H7 (cell line): ENCODE measurements around the gene DEFB121. TPM values are rescaled to one million over a fixed set of nuclear protein-coding genes. Genes with fewer than 3 reads are reported as not detected.
"Not testable (repeated sequence)": the region's sequence is repeated elsewhere in the genome, so short reads cannot be mapped to it uniquely, and the experiment has no call there.

Source experiments
- DNase-seq: peaks from one replicate; pipeline ENCODE4 v3.0.0; 2012
- H3K27me3 ChIP-seq: 2 replicates; pipeline ENCODE4 v1.6.0; 2011; ENCODE audit warnings: mild to moderate bottlenecking, low read length; ENCODE audit not compliant: control insufficient read depth, insufficient read depth
- H3K36me3 ChIP-seq: replicated peaks from 2 replicates; pipeline ENCODE4 v1.5.1; 2011; ENCODE audit warnings: low read length; ENCODE audit not compliant: control insufficient read depth, insufficient read depth
- H3K4me3 ChIP-seq: 2 replicates; pipeline ENCODE4 v1.5.1; 2011; ENCODE audit warnings: low read depth, mild to moderate bottlenecking, control low read depth, low read length, moderate library complexity; ENCODE audit not compliant: insufficient read depth
- total RNA-seq: library from RNA; depleted of rRNA; stranded (reverse); fragments of >200 nt; shearing (Covaris generic); gene quantifications from 2 replicates; pipeline ENCODE4 v1.2.3, GENCODE V29; 2014; rRNA removed

The DEFB121 gene
- total RNA-seq, 1 experiment from 2014 or later: not detected

GRCh38 chr20:31403886-31404285, 2.1 kb downstream of the DEFB121 start:
- Histone ChIP-seq H3K36me3 (no peaks in the 10 kb centered on the region), H3K27me3 (no peaks in the 10 kb centered on the region), H3K4me3 (no peak overlapping the region)
- no peak for DNase-seq

- H3K36me3 ChIP-seq: no peaks in the 10 kb centered on the region
- H3K27me3 ChIP-seq: no peaks in the 10 kb centered on the region
- H3K4me3 ChIP-seq: no peak overlapping the region
- no peak for DNase-seq
These were observed 11.1 kb downstream of the DEFB121 start for GRCh38 chr20:31394900-31395299.

- no peak overlapping the region for H3K4me3 ChIP-seq
- H3K27me3 ChIP-seq: no peaks in the 10 kb centered on the region
- no peaks in the 10 kb centered on the region for H3K36me3 ChIP-seq
- no peak for DNase-seq
These were observed 13.2 kb downstream of the DEFB121 start for GRCh38 chr20:31392836-31393235.

GRCh38 chr20:31390490-31390889, 15.5 kb downstream of the DEFB121 start, which contains the start of gene DEFB119:
TSS of gene DEFB119 (minus strand) at chr20:31390590. CDS start at chr20:31390483, 107 bp downstream.
- H3K27me3 ChIP-seq: no peaks in the 10 kb centered on the region
- no peak for DNase-seq
- no peak within 1 kb of the TSS for H3K4me3 ChIP-seq
- no peaks in the 10 kb centered on the region for H3K36me3 ChIP-seq

GRCh38 chr20:31374346-31374745, 31.7 kb downstream of the DEFB121 start:
- no peaks in the 10 kb centered on the region for H3K36me3 ChIP-seq
- no peak overlapping the region for H3K4me3 ChIP-seq
- DNase-seq: no peak
- no peaks in the 10 kb centered on the region for H3K27me3 ChIP-seq

- Histone ChIP-seq H3K4me3 (no peak within 1 kb of the TSS), H3K36me3 (no peaks in the 10 kb centered on the region), H3K27me3 (no peaks in the 10 kb centered on the region)
- no peak for DNase-seq
These were observed 37.7 kb downstream of the DEFB121 start, which contains the start of gene DEFB118 for GRCh38 chr20:31368301-31368700. TSS of gene DEFB118 (plus strand) at chr20:31368601. CDS start at chr20:31368651, 50 bp downstream.

GRCh38 chr20:31364272-31364671, 41.7 kb downstream of the DEFB121 start:
- H3K27me3 ChIP-seq, DNase-seq, H3K4me3 ChIP-seq, H3K36me3 ChIP-seq: not testable (repeated sequence)

- Histone ChIP-seq H3K36me3 (no peaks in the 10 kb centered on the region), H3K4me3 (no peak overlapping the region), H3K27me3 (no peaks in the 10 kb centered on the region)
- DNase-seq: no peak
These were observed 42.7 kb downstream of the DEFB121 start for GRCh38 chr20:31363295-31363694.

GRCh38 chr20:31355981-31356380, 50.0 kb downstream of the DEFB121 start:
- H3K36me3 ChIP-seq: no peaks in the 10 kb centered on the region
- no peak overlapping the region for H3K4me3 ChIP-seq
- DNase-seq: no peak
- H3K27me3 ChIP-seq: no peaks in the 10 kb centered on the region

Other genes with a start within 250 kb of the DEFB121 start
- gene DEFB115, start 148.6 kb downstream of the DEFB121 start, total RNA-seq: not detected in 2 replicates
- gene DEFB116, start 97.6 kb downstream of the DEFB121 start, total RNA-seq: not detected in 2 replicates
- gene DEFB118, start 37.6 kb downstream of the DEFB121 start, total RNA-seq: not detected in 2 replicates
- not detected in 2 replicates for gene DEFB119, start 15.6 kb downstream of the DEFB121 start, total RNA-seq
- gene DEFB123, start 34.4 kb upstream of the DEFB121 start, total RNA-seq: not detected in 2 replicates
- gene DEFB124, start 68.9 kb upstream of the DEFB121 start, total RNA-seq: not detected in 2 replicates
- not detected in 2 replicates for gene REM1, start 69.1 kb upstream of the DEFB121 start, total RNA-seq
- gene HM13, start 108.2 kb upstream of the DEFB121 start, total RNA-seq: 63.9 and 65.0 TPM in 2 replicates
- gene ID1, start 199.1 kb upstream of the DEFB121 start, total RNA-seq: 424 and 491 TPM in 2 replicates
- gene COX4I2, start 231.7 kb upstream of the DEFB121 start, total RNA-seq: 0.21 TPM in 1 of 2 replicates, not detected in the other